ENCODE measurements around the gene SRPK2. TPM values are rescaled to one million over a fixed set of nuclear protein-coding genes. Genes with fewer than 3 reads are reported as not detected.

Gene SRPK2
- total RNA-seq, 4 donors from 2014 or later, result 41.0 to 87.1 (median 67.1) TPM

DNA sequence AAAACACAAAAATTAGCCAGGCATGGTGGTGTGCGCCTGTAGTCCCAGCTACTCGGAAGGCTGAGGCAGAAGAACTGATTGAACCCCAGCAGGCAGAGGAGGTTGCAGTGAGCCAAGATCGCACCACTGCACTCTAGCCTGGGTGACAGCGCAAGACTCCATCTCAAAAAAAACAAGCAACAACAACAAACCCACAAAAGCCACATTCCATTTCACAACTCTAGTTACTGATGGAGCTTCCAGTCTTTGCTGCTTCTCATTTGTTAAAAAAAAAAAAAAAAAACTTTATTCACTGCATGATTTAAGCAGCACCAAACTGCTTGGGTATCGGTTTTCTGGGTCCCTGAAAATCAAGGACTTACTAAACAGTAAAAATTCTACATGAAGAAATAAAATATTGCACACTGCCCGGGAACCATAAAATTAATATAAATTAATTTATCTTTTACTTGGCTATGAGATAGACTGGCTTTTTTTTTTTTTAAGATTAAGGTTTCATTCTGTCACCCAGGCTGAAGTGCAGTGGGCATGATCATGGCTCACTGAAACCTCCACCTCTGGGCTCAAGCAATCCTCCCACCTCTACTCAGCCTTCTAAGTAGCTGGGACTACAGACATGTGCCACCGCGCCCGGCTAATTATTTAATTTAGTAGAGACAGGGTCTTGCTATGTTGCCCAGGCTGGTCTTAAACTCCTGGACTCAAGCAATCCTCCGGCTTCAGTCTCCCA lies 42.0 kb downstream of the SRPK2 start:
- H3K4me3 ChIP-seq (ENCODE audit: low read depth, poor library complexity, severe bottlenecking), result no peak overlapping the region
- no peak for DNase-seq (ENCODE audit: low spot score in 2 of 2)
- intact Hi-C loops (cut with DNase I; ENCODE audit: low total_unique reads), result no loop called here
- TF ChIP-seq, protein P1, sequence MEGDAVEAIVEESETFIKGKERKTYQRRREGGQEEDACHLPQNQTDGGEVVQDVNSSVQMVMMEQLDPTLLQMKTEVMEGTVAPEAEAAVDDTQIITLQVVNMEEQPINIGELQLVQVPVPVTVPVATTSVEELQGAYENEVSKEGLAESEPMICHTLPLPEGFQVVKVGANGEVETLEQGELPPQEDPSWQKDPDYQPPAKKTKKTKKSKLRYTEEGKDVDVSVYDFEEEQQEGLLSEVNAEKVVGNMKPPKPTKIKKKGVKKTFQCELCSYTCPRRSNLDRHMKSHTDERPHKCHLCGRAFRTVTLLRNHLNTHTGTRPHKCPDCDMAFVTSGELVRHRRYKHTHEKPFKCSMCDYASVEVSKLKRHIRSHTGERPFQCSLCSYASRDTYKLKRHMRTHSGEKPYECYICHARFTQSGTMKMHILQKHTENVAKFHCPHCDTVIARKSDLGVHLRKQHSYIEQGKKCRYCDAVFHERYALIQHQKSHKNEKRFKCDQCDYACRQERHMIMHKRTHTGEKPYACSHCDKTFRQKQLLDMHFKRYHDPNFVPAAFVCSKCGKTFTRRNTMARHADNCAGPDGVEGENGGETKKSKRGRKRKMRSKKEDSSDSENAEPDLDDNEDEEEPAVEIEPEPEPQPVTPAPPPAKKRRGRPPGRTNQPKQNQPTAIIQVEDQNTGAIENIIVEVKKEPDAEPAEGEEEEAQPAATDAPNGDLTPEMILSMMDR (IDR thresholded peaks at IDR 0.05), result no peak
- no peak for TF ChIP-seq POLR2A (IDR thresholded peaks at IDR 0.05)
- WGBS, 2 donors, result 92 to 93% methylated on average over 10 of the region's 10 CpGs

DNA sequence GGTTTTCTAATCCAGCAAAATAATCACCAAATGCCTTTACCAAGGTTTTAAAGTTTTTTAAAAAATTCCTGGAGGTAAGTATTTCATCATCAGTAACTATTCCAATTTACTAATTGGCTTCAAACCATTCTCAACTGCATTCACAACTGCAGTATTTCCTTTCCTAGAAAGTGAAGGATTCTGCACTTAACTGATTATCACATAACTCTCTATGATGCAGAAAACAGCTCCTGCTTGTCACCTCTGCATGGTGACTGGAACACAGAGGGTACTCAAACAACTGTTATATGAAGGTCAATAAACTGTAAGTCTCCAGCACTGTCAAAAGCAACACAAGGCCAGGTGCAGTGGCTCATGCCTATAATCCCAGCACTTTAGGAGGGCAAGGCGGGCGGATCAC lies 42.6 kb downstream of the SRPK2 start:
- 96 to 100% methylated on average over 2 of the region's 2 CpGs for WGBS, 2 donors
- no peak for DNase-seq (ENCODE audit: low spot score in 2 of 2)
- intact Hi-C loops (cut with DNase I; ENCODE audit: low total_unique reads), result no loop called here
- TF ChIP-seq, protein P1 (IDR thresholded peaks at IDR 0.05), result no peak
- TF ChIP-seq POLR2A (IDR thresholded peaks at IDR 0.05), result no peak
- no peak overlapping the region for H3K4me3 ChIP-seq (ENCODE audit: low read depth, poor library complexity, severe bottlenecking)

DNA sequence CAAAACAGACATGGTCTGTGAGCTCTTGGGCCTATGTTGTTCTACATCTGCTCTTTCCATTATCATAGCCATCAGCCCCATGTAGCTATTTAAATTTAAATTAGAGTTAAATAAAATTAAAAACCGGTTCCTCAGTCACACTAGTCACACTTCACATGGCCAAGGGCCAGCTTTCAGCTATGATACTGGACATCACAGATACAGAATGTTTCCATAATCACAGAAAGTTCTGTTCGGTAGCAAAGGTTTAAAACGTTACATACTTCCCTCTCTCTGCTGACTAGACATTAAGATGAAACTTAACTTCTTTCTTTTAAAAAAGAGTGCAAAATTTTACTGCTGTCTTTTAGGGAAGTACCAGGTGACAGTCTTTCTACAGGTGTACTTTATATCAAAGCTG lies 43.0 kb downstream of the SRPK2 start:
- DNase-seq (ENCODE audit: low spot score in 2 of 2), result no peak
- TF ChIP-seq POLR2A (IDR thresholded peaks at IDR 0.05), result no peak
- TF ChIP-seq, protein P1 (IDR thresholded peaks at IDR 0.05), result no peak

DNA sequence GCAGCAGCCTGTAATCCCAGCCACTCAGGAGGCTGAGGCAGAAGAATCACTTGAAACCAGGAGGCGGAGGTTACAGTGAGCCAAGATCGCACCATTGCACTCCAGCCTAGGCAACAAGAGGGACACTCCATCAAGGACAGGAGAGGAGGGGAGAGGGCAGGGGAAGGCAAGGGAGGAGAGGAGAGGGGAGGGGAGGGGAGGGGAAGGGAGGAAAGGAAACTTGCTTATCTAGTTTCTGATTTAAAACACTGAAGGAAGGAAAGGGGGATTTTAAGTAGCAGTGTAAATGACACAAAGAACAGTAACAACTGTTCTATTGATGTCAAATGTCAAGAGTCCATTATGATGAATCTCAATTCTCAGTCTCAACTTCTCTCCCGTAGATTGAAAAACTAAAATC lies 43.7 kb downstream of the SRPK2 start:
- TF ChIP-seq POLR2A (IDR thresholded peaks at IDR 0.05), result no peak
- TF ChIP-seq, protein P1 (IDR thresholded peaks at IDR 0.05), result no peak
- no peak for DNase-seq (ENCODE audit: low spot score in 2 of 2)
- intact Hi-C loops (cut with DNase I; ENCODE audit: low total_unique reads), result no loop called here
- WGBS, 2 donors, result 88 to 91% methylated on average over 3 of the region's 3 CpGs
- H3K4me3 ChIP-seq (ENCODE audit: low read depth, poor library complexity, severe bottlenecking), result no peak overlapping the region

More for the DNA sequence above, 43.0 kb downstream of the SRPK2 start:
- intact Hi-C loops (cut with DNase I; ENCODE audit: low total_unique reads), result no loop called here
- H3K4me3 ChIP-seq (ENCODE audit: low read depth, poor library complexity, severe bottlenecking), result no peak overlapping the region
- 32 to 48% methylated on average over 3 of the region's 3 CpGs for WGBS, 2 donors

DNA sequence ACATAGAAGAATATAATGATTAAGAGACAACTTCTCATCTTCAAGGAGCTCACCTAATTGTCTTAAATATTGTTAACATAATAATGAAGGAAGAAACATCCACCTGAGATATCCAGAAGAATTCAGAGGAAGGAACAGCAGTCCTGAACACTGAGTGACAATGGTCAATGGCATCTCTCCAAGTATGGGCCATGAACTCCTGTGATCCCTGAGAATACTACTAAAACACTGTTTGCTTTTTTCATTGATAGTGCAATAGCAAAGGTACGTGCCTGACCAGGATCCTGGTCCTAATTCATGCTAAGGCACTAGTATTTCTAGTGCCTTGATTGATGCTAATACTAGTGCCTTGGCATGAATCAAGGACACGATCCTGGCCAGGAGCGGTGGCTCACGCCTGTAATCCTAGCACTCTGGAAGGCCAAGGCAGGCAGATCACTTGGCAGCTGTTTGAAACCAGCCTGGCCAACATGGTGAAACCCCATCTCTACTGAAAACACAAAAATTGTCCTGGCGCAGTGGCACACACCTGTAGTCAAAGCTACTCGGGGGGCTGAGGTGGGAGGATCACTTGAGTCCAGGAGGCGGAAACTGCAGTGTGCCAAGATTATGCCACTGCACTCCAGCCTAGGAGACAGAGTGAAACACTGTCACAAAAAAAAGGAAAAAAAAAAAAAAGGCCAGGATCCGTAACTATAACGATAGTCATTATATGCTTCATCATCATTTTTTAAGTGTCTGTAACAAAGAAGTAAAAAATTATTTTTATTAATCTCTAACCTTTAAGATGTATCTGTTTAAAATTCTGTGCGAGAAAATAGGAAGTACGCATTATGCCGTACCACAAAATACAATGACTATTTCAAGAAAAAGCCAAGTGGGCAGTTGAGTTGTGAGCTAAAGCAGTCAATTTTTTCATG lies 49.1 kb downstream of the SRPK2 start:
- 84 to 87% methylated on average over 12 of the region's 12 CpGs for WGBS, 2 donors
- no peak for DNase-seq (ENCODE audit: low spot score in 2 of 2)
- no peak for TF ChIP-seq POLR2A (IDR thresholded peaks at IDR 0.05)
- TF ChIP-seq, protein P1 (IDR thresholded peaks at IDR 0.05), result no peak
- intact Hi-C loops (cut with DNase I; ENCODE audit: low total_unique reads), result no loop called here
- no peak overlapping the region for H3K4me3 ChIP-seq (ENCODE audit: low read depth, poor library complexity, severe bottlenecking)
